Caki2 (cell line): ENCODE data around the gene CD58. TPM values are rescaled to one million over a fixed set of nuclear protein-coding genes. Genes with fewer than 3 reads are reported as not detected.
"Not testable (repeated sequence)": the region's sequence is repeated elsewhere in the genome, so short reads cannot be mapped to it uniquely, and the experiment has no call there.

Experiments
- DNase-seq: peaks from one replicate; pipeline ENCODE4 v3.0.0-alpha.2; 2015; ENCODE audit warnings: low read depth
- in situ Hi-C: cut with HindIII; loops from 2 replicates; pipeline ENCODE4 v1.10.0; 2016; ENCODE audit warnings: low sequenced_read_pairs, low pct_unique_long_range_greater_than_20kb, mixed read lengths
- total RNA-seq: library from RNA; depleted of rRNA; stranded (reverse); fragments of >200 nt; shearing (Covaris generic); gene quantifications from 2 replicates; pipeline ENCODE4 v1.2.3, GENCODE V29; 2014; ENCODE audit warnings: low replicate concordance

Gene CD58
- total RNA-seq, 1 experiment from 2014 or later: 17.5 TPM

- DNase-seq, in situ Hi-C loops: not testable (repeated sequence)
These were observed 24.4 kb upstream of the CD58 start for GRCh38 chr1:116595065-116595840.

GRCh38 chr1:116593977-116594376 is 23.2 kb upstream of the CD58 start:
- DNase-seq, in situ Hi-C loops: not testable (repeated sequence)

- in situ Hi-C loops, DNase-seq: not testable (repeated sequence)
These were observed 22.6 kb upstream of the CD58 start for GRCh38 chr1:116593401-116593800.

GRCh38 chr1:116591951-116592605 is 21.3 kb upstream of the CD58 start:
- in situ Hi-C loops, DNase-seq: not testable (repeated sequence)

GRCh38 chr1:116591006-116591950 is 20.5 kb upstream of the CD58 start:
- DNase-seq, in situ Hi-C loops: not testable (repeated sequence)

DNA sequence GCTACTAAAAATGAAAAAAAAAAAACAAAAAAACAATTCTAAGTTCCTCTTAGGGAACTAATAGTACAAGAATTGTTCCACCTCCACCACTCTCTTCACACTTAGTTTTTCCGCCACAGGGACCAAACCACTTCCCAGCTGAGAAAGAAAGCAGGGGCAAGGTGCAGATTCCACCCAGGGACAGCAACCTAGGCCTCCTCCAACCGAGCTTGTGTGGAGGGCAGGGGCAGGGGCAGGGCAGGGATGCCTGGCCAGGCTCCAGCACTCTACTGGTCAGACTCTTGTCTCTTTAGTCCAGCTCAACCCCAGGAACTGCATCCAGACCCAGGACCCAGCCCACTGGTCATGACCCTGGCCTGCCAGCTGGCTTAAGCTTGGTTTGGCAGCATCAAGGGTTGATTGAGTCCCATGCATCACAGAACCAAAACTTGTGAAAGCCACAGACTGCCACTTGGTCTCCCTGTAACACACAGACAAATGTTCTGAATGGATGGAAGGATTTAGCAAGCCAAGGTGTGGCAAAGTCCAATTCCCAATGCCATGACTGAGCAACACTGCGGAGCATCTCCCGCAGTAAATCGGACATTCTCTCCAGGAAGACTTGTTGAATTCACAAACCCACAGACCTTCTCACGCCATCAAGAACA is 19.7 kb upstream of the CD58 start:
- in situ Hi-C loops, DNase-seq: not testable (repeated sequence)

- in situ Hi-C loops: not testable (repeated sequence)
- DNase-seq: peak; percentile 29
These were observed 18.4 kb upstream of the CD58 start for GRCh38 chr1:116589101-116589735.

GRCh38 chr1:116587501-116588227 is 16.8 kb upstream of the CD58 start:
- DNase-seq: no peak
- in situ Hi-C loops: no loop called here

DNA sequence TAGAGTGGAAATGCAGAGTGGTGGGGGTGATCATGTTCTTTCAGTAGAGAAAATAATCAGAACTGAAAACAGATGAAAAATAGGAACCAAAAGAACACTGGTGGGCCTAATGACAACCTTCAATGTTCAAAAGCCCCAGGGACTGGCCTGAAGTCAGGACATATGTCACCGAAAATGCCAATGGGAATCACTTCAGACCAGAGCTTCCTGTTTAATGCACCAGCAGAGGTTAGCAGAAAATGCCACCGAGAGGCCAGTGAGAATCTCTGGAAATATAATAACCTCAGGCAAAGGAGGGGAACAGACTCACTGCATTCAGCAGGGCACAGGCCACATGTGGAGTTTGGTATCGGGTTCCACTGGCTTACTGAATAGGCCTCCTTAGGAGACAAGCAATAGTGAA is 15.9 kb upstream of the CD58 start:
- in situ Hi-C loops: no loop called here
- no peak for DNase-seq

GRCh38 chr1:116585886-116586285 is 15.1 kb upstream of the CD58 start:
- DNase-seq: no peak
- in situ Hi-C loops: no loop called here

DNA sequence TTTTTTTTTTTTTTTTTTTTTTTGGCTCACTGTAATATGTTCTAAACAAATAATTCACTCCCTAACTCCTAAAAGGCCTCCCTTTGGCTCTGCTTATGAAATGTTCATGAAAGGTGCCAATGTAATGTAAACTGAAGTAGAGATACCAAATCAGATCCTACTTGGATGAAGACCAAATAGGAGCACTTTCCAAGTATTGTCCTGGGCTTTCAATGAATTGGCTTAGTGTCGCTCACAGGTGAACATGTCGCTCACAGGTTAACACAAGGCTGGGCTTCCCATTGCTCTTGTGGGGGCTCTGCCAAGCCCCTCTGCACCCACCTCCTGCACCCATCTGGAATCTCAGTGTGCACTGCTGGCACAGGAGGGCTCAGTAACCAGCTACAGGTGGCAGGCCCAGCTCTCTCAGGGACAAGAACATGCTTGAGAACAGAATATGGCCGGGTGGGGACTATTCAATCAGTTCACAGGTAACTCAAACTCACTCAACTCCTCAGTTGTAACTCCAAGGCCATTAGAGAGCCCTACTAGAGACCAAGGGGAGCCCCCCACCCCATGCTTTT is 10.6 kb upstream of the CD58 start:
- no peak for DNase-seq
- in situ Hi-C loops: no loop called here

DNA sequence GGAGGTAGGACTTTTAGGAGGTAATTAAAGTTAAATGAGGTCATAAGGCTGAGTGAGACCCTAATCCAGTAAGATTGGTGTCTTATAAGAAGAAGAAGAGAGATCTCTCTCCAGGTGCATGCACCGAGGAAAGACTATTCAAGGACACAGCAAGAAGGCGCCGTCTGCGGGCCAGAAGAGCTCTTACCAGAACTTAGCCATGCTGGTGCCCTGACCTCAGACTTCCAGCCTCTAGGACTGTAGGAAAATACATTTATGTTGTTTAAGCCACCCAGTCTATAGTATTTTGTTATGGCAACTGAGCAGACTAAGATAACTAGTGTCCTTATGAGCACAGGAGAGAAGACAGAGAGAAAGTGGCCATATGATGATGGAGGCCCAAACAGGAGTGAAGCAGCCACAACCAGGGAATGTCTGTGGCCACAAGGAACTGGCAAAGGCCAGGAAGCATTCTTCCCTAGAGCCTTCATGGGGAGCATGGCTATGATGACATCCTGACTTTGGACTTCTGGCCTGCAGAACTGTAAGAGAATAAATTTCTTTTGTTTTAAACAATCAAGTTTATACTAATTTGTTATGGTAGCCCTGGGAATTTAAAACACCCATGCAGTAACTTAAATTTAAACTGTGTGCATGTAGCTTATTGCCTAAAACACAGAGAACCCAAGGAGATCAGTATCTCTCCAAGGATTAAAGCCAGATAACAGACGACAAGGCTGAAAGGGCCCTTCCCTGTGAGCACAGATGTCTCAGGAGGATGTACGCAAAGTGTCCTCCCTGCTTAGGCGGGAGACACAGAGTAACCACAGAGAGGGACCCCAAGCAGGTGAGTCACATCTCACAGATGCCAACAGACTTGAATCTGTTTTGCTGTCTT is 9.9 kb upstream of the CD58 start:
- in situ Hi-C loops: no loop called here
- DNase-seq: no peak

GRCh38 chr1:116579259-116579875 is 8.5 kb upstream of the CD58 start:
- in situ Hi-C loops: no loop called here
- DNase-seq: no peak

DNA sequence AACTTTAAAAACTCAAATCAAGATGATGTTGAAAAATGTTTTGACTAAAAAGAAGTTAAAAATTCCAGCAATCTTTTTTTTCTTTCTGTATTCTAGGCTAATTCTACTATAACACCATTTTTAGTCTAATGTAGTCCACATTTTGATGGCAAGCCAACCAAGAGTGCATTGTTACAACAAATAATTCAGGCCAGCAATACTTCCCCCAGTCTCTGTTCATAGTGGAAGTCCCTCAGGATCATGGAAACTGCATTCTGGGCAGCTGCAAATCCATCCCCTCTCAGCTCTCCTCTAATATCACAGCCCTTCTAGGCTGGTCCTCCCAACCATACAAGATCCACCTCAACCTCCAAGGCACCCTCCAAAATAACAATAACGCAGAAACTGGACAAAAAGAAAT is 7.8 kb upstream of the CD58 start:
- in situ Hi-C loops: no loop called here
- DNase-seq: no peak

GRCh38 chr1:116577759-116578314 is 7.0 kb upstream of the CD58 start:
- no peak for DNase-seq
- in situ Hi-C loops: no loop called here
